CD4-positive, alpha-beta T cell treated with Interleukin-1 beta for 1 hour (primary cell): ENCODE results near the gene NPL.

Source experiments
- DNase-seq, 2 donors: peaks; one replicate each; pipeline ENCODE4 v3.0.0-alpha.2; 2020 to 2022

The NPL gene

DNA sequence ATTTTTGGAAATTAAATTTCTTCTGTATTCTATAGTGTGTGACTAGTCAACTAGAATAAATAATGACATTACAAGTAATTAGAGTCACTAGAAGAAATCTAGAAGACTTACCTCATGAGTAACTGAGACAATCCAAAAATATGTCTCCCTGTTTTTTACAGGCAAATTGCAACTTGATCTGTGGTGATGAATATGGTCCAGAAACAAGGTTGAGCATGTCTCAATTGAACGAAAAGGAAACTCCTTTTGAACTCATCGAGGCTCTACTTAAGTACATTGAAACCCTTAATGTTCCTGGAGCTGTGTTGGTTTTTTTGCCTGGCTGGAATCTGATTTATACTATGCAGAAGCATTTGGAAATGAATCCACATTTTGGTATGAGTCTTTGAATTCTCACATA, 86.3 kb downstream of the NPL start:
- DNase-seq, result no peak

DNA sequence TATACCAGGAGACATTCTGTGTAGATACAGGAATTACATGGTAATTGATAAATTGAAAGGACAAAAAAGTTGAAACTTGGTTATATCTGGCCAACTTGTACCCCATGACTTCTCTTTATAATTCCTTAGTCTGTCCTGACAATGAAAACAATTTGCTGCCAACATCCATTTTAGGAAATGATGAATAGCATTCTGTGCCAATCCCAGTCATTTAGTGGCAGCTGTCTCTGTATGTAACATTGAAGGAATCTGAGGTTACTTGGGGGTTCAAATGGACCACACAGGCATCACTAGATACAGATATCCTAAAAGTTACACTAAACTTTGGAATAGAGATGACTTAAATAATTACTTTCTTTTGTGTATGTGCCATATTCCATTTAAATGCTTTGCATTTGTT, 87.8 kb downstream of the NPL start:
- no peak for DNase-seq

- no peak for DNase-seq
These were observed 88.3 kb downstream of the NPL start for GRCh38 chr1:182877842-182878241.
